GM19240 (cell line): ENCODE results near the gene FBF1.

Experiments
- DNase-seq: peaks from one replicate; pipeline ENCODE4 v3.0.0; 2011; ENCODE audit warnings: low spot score; ENCODE audit not compliant: insufficient read length

The FBF1 gene

DNA sequence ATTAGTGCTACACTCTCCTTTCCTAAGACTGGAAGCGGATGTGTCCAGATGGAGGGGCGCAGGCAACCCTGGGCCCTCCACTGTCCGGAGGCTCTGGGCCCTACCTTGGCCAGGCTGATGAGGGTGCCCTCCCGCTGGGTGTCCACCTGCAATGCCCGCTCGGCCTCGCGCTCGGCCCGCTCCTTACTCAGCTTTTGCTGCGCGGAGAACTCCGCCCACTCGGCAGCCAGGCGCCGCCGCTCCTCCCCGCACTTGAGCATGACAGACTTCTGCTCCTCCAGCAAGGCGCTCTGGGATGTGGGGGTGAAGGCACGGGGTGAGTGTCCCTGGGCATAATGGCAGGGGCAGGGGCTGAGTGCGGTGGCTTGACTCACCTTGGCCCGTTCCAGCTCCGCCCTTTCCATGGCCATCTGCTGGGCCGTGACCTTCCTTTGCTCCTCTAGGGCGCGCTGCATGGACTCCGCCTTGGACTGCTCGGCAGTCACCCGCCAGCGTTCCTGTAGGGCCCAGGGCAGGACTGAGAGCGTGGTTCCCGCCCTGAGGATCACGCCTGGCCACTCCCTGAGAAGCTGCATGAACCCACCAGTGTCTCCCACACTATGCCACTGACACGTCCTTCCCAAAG lies 26.1 kb downstream of the FBF1 start:
- no peak for DNase-seq

DNA sequence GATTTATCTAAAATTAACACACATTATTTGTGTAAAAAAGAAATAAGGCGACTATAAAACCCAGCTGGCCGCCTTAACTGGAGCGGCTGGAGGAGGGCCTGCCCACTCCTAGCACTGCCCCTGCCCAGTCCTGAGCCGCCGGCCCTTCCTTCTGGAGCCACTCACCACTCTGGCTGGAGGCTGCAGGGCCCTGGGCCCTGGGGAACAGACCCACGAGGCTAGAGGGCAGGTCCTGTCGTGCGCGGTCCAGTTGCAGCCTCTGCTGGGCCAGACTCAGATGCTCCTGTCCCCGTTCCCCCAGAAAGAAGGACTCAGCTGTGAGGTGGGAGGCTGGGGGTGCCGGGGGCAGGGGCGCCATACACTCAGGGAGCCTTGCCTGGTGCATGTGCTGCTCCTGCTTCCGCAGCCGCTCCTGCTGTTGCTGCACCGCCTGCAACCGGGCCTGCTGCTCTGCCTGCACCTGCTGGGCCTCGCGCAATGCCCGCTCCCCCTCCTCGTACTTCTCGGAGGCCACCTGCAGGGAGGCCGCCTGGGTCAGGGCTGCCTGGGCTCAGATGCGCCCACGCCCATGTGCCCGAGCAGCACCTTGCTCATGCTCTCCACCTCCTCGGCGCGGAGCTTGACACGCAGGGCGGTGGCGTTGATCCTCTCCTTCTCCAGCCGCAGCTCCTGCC lies 27.2 kb downstream of the FBF1 start:
- no peak for DNase-seq

DNA sequence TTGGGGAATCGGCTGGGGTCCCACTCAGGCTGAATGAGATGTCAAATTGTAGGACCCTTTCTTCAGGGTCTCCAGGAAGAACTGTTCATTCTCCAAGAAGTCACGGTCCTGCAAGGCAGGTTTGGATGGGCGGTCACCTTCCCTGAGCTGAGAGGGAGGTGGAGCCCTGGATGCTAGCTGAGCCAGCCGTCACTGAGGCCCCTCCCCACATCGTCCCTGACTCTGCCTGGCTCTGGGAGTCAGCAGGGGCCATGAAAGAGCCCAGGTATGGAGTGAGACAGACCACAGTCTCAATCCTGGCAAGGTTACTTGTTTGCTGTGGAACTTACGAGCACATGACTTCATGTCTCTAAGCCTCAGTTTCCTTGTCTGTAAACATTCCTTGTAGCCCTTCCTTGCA lies 30.1 kb downstream of the FBF1 start:
- no peak for DNase-seq

DNA sequence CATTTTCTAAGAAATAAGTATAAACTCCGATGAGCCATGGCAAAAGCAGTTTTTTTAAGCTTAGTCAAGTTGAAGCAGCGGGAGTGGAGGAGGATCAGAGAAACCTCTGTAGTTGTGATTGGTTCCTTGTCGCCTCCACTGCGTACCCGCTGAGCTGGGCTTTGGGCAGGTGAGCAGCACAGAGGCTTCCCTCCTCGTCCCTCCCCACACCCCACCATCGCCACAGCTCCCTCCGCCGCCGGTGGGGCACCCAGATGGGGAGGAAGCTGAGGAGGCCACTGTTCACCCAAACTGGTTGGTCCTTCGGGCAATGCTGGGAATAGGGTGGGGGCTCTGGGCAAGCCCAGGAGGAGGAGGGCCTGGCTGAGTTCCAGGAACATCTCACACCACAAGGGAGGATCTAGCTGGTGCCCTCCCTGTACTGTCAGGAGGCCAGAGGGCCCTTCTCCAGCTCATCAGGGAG lies 31.0 kb downstream of the FBF1 start:
- no peak for DNase-seq

DNA sequence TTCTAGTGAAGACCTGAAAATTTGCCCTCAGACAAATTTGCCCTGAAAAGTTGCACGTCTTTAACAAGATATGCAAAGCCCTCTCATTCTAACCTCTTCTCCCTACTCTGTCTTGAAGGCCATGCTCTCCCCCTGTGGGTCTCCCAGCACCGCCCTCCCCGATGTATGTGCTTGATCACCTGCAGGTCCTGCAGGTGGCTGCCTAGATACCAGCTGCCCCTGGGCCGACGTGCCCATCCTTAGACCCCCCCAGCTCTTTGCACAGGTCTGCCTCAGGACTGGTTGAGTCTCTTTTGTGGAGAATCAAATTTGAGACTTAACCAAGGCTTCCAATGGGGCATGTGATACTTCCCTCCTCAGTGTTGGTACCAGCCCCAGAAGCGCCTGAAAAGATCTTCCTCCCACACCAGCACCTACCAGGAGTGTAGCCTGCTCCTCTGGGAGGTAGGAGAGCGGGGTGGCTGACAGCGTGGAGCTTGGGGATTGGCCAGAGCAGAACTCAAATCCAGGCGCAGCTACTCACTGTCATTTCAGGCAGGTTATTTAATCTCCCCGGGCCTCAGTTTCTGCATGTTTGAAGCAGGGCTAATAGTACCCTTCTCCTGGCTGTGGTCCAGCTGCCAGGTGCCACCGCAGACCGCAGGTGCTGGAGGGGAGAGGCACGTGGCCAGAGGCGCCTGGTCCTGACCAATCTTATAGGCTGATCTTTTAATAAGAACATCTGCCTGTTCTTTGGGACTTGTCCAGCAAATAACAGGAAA lies 31.6 kb downstream of the FBF1 start:
- DNase-seq = no peak

DNA sequence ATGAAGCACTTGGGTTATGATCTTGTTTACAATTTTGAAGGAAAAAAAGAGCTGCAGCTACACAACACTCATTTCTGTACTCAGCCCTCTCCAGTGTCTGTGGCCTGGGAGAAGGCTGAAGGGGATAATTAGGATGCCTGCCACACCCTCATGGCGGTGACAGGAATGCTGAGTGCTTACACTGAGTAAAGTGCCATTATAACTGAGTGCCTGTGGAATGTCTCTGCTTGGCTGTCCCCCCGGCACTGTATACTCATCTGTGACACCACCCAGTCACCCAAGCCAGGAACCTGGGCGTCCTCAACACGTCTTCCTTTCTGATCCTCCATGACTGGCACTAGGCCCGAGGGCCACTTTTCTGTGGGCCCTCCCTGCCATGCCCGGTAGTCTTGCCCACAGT lies 32.6 kb downstream of the FBF1 start:
- no peak for DNase-seq

DNA sequence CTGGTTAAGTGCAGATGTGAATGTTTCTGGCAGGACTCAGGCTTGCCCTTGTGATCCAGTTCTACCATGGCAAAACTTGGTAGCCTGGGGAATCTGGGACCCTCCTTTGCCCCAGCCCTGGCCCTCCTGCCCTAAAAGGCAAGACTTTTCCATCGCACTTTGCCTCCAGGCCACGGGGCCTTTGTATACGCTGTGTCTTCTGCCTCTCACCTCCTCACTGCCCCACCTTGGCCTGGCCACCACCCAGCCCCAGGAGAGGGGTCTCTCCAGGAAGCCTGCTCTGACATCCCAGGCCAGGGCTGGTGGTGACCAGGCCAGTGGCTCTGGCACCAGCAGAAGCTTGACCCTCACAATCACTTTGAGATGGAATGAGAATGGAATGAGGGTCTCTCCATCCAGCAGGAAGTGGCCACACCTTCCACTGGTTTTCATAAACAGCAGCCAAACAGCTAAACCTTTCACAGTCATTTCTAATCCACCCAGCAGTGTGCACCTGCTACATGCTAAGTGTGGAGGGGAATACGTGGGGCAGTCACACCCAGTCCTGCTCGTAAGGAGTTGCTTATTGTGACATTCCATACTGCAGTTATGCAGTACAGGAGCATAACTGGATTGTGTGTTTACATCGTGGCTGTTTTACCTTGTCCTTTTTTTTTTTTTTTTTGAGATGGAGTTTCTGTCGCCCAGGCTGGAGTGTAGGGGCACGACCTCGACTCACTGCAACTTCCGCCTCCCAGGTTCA lies 34.5 kb downstream of the FBF1 start:
- no peak for DNase-seq

DNA sequence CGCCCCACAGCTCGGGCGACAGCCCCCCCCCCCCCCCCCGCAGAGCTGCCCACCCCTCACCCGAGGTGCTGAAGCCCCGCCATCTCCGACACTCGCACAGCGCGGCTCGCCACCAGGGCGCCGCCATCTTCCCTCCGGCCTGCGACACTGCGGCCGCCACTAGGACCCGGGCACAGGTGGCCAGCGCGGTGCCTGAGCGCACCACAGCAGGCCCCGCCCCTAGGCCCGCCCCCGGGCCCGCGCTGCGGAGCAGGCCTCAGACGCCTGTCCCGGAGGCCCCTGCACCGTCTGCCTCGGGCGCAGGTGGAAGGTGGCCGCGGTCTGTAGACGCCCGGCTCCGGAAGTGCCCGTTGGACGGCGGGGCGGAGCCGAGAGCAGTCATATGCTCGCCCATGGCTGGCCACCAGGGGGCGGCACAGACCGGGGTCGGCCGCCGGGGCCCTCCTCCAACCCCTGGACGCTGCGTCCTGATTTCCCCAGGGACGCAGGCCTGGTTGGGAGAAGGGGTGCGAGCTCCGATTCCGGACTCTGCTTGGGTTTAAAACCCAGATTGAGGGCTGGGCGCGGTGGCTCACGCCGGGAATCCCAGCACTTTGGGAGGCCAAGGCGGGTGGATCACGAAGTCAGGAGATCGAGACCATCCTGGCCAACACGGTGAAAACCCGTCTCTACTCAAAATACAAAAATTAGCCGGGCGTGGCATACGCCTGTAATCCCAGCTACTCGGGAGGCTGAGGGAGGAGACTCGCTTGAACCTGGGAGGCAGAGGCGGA lies 35.9 kb downstream of the FBF1 start, which contains the start of gene MRPL38:
MRPL38 (minus strand) TSS at position 136 of the 773 bp plus-strand sequence; CDS start at position 127, 9 bp downstream.
- DNase-seq = peak; percentile 99

DNA sequence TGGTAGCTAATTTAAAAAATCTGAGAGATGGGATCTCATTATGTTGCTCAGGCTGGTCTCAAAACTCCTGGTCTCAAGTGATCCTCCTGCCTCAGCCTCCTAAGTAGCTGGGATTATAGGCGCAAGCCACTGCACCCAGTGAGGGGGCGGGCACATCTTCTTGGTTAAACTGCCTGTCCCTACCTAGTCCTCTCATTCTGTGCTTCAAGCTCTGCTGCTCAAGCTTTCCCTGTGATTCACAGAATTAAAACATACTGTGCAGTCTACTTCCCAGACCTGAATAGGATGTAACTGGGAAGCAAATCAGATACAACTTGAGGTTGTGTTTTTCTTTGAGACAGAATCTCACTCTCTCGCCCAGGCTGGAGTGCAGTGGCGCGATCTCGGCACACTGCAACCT lies 38.4 kb downstream of the FBF1 start:
- no peak for DNase-seq

DNA sequence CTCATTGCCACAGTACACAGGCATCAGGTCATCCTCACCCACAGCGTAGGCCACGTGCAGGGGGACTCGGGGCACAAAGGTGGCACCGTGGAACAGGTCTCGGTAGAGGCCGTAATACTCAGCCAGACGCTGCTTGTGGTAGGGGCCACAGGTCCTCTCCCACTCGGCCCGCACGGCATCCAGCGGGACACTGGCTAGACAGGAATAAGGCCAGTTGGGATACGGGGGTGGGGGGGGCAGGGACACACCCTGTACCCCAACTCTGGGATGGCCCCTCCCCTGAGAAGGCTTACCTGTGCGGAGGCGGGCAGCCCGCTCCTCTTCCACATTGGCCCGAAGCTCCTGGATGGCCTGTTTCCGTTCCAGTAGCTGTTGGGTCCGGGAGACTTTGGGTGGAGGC lies 39.1 kb downstream of the FBF1 start:
- no peak for DNase-seq

DNA sequence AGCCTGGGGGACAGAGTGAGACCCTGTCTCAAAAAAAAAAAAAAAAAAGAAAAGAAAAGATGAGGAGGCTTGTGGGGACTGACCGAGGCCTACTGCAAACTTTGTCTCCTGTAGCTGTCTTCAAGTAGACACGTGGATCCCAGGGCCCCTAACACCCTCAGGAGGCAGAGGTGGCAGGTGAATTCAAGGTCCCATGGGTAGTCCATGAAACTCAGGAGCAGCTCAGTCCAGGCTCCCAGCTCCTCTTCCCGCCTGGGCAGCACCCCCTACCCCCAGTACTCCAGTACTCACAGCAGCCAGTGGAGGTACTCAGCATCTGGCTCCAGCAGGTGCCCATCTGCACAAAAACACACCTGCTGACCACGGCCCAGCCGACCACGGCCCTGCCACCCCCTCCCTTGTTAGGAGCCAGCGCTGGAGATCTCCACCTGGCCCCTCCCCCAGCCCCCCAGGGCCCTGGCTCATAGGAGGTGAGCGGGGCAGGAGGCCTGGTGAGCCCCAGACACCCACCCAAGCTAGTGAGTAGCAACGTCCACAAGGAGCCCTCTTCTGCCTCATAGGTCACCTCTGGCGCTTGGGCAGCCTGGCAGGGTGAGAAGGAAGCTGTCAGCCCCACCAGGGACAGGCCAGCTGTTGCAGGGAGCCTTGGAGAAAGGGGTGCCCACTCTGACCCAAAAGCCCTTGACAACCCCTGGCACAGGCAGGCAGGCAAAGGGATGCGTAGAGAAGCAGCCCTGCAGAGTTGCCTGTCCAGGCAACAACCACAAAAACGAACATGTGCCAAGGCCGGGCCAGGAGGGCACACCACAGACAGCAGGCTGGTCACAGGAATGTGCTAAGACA lies 39.9 kb downstream of the FBF1 start:
- DNase-seq = no peak

DNA sequence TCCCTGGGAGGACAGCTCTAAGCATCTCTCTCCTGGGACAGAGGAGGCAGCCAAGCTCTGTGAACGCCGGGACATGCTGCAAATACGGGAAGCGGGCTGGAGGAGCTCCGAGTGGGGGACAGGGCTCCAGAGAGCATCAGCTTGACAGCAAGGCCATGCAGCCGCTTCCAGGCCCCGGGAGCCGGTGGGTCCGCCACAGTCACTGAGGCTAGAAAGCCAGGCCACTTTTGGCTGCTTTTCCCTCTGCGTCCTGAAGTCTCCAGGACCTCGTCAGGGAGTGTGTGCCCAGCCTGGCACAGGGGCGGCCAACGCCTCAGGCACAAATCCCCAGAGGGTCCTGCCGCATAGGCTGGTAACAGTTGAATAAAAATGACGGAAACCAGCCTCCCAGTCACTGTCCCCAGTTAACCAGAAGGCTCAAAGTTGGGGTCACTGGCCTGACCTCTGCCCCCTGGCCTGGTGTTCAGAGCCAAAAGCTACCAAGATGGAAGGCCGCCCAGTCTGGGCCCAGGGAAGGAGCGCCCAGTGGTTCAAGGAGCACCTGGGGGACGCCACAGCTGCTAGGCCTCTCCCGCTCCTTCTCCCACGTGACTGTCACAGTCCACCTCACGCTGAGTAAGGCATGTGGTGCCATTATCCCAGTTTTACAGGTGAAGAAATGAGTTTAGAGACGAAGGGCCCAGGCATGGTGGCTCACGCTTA lies 40.9 kb downstream of the FBF1 start:
- DNase-seq = no peak

DNA sequence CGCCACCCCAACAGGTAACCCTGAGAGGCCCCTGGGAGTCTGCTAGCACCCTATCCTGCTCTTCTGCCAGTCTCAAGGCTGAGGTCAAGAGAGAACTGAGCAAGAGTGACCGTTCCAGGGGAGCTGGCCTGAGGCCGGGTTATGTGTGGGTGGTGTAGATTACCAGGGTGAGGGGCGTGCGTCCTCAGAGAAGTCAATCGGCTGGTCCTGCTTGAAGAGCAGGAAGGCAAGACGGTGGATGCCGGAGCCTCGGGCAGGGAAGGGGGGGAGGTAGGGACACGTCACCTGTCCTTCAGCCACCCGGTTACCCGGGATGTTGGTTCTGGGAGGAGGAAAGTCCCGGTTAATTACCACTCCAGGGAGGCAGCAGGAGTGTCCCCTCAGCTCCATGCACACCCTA lies 41.5 kb downstream of the FBF1 start:
- DNase-seq = no peak

DNA sequence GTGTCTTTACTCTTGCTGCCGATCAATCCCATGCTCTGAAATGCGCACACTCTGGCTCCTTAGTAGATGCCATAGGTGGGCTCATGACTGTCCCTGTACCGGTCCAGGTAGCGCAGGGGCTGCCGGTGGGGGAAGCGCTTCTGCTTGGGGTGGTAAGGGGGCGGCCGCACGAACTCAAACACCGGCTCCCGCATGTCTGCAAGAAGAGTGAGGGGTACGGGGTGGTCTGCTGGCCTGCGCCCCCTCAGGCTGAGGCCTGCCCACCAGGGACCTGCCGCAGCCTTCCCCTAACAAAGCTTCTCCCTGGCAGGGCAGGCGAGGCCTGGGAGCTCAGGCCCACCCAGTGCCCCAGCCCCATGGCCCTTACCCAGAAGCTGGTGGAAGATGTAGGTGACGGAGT lies 42.1 kb downstream of the FBF1 start:
- DNase-seq = no peak

DNA sequence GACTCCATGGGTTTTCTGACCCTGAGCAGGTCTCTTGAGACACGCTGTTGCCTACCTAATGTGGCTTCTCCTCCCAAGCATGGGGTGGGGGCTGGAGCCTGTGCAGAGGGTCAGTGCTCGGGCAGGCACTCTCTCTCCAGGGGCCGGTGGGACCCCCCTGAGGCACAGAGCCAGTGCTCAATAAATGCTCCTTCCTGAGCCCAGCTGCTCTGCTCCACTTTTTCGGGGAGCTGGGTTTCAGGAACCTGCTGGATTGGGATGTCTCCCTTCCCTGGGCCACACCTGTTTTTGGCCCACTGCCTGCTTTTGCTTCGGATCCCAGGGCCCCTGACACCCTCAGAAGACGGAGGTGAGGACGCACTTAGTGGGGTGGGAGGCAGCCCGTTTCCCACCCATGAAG lies 42.8 kb downstream of the FBF1 start:
- no peak for DNase-seq

DNA sequence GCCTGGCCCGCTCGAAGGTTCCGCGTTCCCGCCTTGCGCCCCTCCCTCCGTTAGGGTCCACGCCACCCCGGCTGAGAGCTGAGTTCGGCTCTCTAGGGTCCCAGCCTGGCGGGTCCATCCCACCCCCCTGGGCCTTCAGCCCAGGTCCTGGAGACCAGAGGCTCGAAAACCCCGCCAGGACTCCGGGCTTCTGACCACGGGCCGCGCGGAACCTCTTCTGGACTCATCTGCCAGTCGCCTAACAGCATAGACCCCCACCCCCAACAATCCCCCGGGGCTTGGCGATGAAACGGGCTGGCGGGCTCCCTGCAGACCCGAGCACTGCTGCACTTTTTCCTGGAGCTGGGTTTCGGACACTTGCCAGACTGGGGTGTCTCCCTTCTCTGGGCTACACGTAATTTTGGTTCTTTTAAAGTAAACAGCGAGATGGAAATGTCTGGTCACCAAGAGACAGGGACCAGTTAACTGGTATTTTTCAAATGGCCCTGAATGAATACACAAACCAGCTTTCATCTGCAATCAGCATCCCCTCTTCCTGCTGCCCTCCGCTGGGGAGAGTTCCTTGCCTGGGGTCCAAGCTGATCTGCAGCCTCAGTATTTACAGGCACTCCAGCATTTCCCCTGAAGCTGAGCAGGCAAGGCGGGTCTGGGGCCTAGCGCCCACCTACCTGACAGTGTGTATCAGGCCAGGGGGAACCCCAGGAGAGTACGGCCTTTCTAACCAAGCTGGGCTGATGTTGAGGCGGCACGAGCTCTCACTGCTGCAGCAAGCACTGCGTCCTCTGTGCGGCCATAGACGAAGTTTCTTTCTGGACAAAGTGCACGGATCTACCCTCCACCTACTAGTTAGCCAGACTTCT lies 43.5 kb downstream of the FBF1 start:
- DNase-seq = no peak

DNA sequence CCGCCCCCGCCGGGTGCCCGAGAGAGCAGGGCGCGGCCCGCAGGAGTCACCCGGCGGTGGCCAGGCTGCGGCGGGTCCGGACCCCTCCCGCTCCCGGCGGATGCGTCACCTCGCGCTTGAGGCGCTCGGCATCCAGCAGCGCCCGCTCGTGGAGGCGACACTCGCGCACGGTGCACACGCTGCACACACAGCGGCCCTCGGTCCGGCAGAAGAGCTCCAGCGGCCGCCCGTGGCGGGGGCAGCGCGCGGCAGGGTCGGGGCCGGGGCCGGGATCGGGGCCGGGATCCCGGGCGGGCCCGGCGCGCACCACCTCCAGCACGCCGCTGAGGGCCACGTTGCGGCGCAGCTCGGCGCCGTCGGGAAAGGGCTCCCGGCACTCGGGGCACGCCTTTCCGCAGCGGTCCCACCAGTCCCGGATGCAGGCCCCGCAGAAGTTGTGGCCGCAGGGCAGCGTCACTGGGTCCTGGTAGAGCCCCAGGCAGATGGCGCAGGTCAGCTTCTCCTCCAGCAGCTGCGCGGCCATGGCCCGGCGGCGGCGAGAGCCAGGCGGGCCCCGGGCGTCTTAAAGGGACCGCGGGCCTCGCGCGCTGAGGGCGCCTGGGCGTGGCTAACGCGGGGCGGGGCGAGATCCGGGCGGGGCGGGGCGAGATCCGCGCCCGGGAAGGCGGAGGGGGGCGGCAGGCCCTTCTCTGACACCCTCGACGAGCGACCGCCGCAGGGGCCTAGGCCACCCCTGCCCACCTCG lies 44.3 kb downstream of the FBF1 start, which contains the start of gene TRIM65:
TRIM65 (minus strand) TSS at position 537 of the 745 bp plus-strand sequence; CDS start at position 523, 14 bp downstream.
- DNase-seq = peak; percentile 71
